DND-41 (cell line): ENCODE results near the gene ATG16L2.

Experiments used
- ATAC-seq: fragments of 200-7000 bp; cut with Tn5 transposase; 3 replicates; pipeline ENCODE4 v1.9.1; 2021; ENCODE audit warnings: low read depth; ENCODE audit not compliant: insufficient read depth
- DNase-seq: peaks from one replicate; pipeline ENCODE4 v3.0.0-alpha.2; 2020
- H2AFZ ChIP-seq: 2 replicates; pipeline ENCODE4 v1.6.0; 2012; ENCODE audit warnings: low read depth, low read length
- H3K27ac ChIP-seq: 2 replicates; pipeline ENCODE4 v1.5.1; 2012; ENCODE audit warnings: low read length, inconsistent platforms
- H3K27me3 ChIP-seq: fragments of 200-600 bp; sonication (generic); 2 replicates; pipeline ENCODE4 v1.6.0; 2012; ENCODE audit warnings: low read length, mild to moderate bottlenecking, inconsistent platforms; ENCODE audit not compliant: insufficient read depth, poor library complexity
- H3K36me3 ChIP-seq: 2 replicates; pipeline ENCODE4 v1.5.1; 2012; ENCODE audit warnings: low read length, inconsistent platforms; ENCODE audit not compliant: insufficient read depth
- H3K4me1 ChIP-seq: 2 replicates; pipeline ENCODE4 v1.5.1; 2012; ENCODE audit warnings: mild to moderate bottlenecking, low read length; ENCODE audit not compliant: insufficient read depth
- H3K4me2 ChIP-seq: 2 replicates; pipeline ENCODE4 v1.6.0; 2012; ENCODE audit warnings: mild to moderate bottlenecking, moderate library complexity, low read length, inconsistent platforms; ENCODE audit not compliant: insufficient read depth
- H3K4me3 ChIP-seq, 2 experiments: fragments of 200-600 bp in 1 of 2; shearing (Covaris generic) in 1 of 2; 2 replicates each; pipeline ENCODE4 v1.5.1; 2012 to 2016; ENCODE audit warnings: inconsistent platforms in 2 of 2, low read length in 2 of 2, mild to moderate bottlenecking in 2 of 2, low read depth in 1 of 2, moderate library complexity in 1 of 2
- H3K79me2 ChIP-seq: 2 replicates; pipeline ENCODE4 v1.6.0; 2012; ENCODE audit warnings: low read length, inconsistent platforms; ENCODE audit not compliant: insufficient read depth
- H3K9ac ChIP-seq: 2 replicates; pipeline ENCODE4 v1.6.0; 2012; ENCODE audit warnings: low read depth, mild to moderate bottlenecking, inconsistent platforms, low read length, moderate library complexity
- H3K9me3 ChIP-seq: 2 replicates; pipeline ENCODE4 v1.5.1; 2012; ENCODE audit warnings: low read length, moderate library complexity, mild to moderate bottlenecking, inconsistent platforms; ENCODE audit not compliant: insufficient read depth, severe bottlenecking
- H4K20me1 ChIP-seq: 2 replicates; pipeline ENCODE4 v1.6.0; 2012; ENCODE audit warnings: low read length; ENCODE audit not compliant: insufficient read depth
- CTCF ChIP-seq: IDR thresholded peaks from 2 replicates; pipeline ENCODE4 v1.5.1; 2012; ENCODE audit warnings: borderline replicate concordance, low read length, moderate library complexity, mild to moderate bottlenecking; ENCODE audit not compliant: poor library complexity, severe bottlenecking; ENCODE audit errors: extremely low read depth
- EZH2 ChIP-seq: IDR thresholded peaks from 3 replicates; pipeline ENCODE4 v1.6.1; 2012; ENCODE audit warnings: borderline replicate concordance, low read depth, mild to moderate bottlenecking, moderate library complexity, low read length, inconsistent platforms; ENCODE audit not compliant: severe bottlenecking

Gene ATG16L2

GRCh38 chr11:72773696-72774095 is 40.5 kb upstream of the ATG16L2 start:
- Histone ChIP-seq H3K4me2 (no peak overlapping the region), H3K27ac (no peak overlapping the region), H3K9me3 (no peaks in the 10 kb centered on the region), H3K9ac (no peak overlapping the region), H2AFZ (no peak overlapping the region), H3K4me1 (no peaks in the 10 kb centered on the region), H4K20me1 (peaks cover 3% of the 10 kb centered on the region; the same call in 1 of the 2 replicates), H3K79me2 (no peaks in the 10 kb centered on the region), H3K27me3 (no peaks in the 10 kb centered on the region), H3K36me3 (no peaks in the 10 kb centered on the region), H3K4me3 (no peak overlapping the region)
- DNase-seq, result no peak
- no peak for ATAC-seq
- TF ChIP-seq CTCF (no peak), EZH2 (no peak)

- H3K36me3 ChIP-seq, result no peaks in the 10 kb centered on the region
- H2AFZ ChIP-seq, result no peak overlapping the region
- H3K4me1 ChIP-seq, result no peaks in the 10 kb centered on the region
- H3K4me2 ChIP-seq, result no peak overlapping the region
- no peak overlapping the region for H3K9ac ChIP-seq
- peaks cover 3% of the 10 kb centered on the region; the same call in 1 of the 2 replicates for H4K20me1 ChIP-seq
- no peak for TF ChIP-seq EZH2
- no peak for TF ChIP-seq CTCF
- ATAC-seq (no peak), DNase-seq (no peak)
- no peak overlapping the region for H3K27ac ChIP-seq
- H3K27me3 ChIP-seq, result no peaks in the 10 kb centered on the region
- H3K79me2 ChIP-seq, result no peaks in the 10 kb centered on the region
- H3K4me3 ChIP-seq, result no peak overlapping the region
- no peaks in the 10 kb centered on the region for H3K9me3 ChIP-seq
Observed at GRCh38 chr11:72774499-72774898, 39.7 kb upstream of the ATG16L2 start.

- H2AFZ ChIP-seq, result no peak overlapping the region
- TF ChIP-seq EZH2 (no peak), CTCF (no peak)
- ATAC-seq, result no peak
- no peaks in the 10 kb centered on the region for H3K27me3 ChIP-seq
- H4K20me1 ChIP-seq, result peaks cover 3% of the 10 kb centered on the region
- no peak overlapping the region for H3K9ac ChIP-seq
- H3K4me2 ChIP-seq, result no peak overlapping the region
- H3K4me1 ChIP-seq, result no peaks in the 10 kb centered on the region
- no peak overlapping the region for H3K27ac ChIP-seq
- H3K79me2 ChIP-seq, result no peaks in the 10 kb centered on the region
- H3K4me3 ChIP-seq, result no peak overlapping the region
- no peaks in the 10 kb centered on the region for H3K36me3 ChIP-seq
- no peaks in the 10 kb centered on the region for H3K9me3 ChIP-seq
- no peak for DNase-seq
Observed at GRCh38 chr11:72775288-72776110, 38.7 kb upstream of the ATG16L2 start.
